ENCODE data around the gene ADAM21.
"Not testable (repeated sequence)": the region's sequence is repeated elsewhere in the genome, so short reads cannot be mapped to it uniquely, and the experiment has no call there.

ADAM21 gene

DNA sequence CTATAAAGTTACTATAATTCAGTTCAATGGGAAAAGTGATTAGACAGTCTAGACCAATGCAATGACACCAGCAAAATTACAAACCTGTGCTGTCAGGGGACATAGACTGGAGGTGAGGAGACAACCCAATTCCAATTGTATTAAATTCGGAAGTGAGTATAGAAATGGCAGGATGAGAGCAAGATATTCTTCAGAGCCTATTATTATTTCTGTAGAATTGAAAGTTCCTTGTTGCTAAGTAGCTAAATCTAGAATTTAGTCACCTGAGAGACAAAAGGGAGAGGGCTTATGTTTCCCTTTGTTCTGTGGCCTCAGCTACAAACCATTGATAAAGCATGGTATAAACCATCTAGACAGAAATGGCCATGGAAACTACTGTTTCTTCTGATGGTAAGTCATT is at the start of gene ADAM21:
ADAM21 (plus strand) TSS at position 301 of the 400 bp plus-strand sequence. CDS start 5,326 bp downstream, outside the sequence.
- no peak for DNase-seq (ENCODE audit: low read depth)

DNA sequence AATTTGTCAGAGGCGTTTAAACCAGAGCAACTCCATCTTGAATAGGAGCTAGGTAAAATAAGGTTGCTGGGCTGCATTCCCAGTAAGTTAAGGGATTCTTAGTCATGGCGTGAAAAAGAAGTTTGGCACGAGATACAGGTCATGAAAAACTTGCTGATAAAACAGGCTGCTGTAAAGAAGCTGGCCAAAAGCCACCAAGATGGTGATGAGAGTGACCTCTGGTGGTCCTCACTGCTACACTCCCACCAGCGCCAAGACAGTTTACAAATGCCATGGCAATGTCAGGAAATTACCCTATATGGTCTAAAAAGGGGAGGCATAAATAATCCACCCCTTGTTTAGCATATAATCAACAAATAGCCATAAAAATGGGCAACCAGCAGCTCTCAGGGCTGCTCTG is 48.6 kb upstream of the ADAM21 start:
- not testable (repeated sequence) for DNase-seq (ENCODE audit: low read depth)

DNA sequence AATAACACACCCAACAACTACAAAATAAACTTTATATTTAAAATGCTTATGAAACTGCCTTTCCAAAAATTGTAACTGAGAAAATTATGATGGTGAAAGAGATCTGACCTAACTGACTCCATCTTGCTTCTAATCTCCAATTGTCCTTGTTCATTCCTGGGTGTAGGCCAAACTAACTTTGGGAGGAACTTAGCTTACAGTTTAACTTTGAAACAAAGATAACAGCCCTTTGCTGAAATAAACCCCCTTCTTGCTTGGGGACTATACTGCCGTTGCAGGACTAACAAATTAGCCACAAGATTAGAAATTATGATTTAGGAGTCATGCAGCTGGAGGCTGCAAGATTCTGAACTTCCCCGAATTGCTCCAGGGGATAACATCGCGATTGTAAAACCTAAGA is 45.8 kb upstream of the ADAM21 start:
- DNase-seq (ENCODE audit: low read depth), result not testable (repeated sequence)

DNA sequence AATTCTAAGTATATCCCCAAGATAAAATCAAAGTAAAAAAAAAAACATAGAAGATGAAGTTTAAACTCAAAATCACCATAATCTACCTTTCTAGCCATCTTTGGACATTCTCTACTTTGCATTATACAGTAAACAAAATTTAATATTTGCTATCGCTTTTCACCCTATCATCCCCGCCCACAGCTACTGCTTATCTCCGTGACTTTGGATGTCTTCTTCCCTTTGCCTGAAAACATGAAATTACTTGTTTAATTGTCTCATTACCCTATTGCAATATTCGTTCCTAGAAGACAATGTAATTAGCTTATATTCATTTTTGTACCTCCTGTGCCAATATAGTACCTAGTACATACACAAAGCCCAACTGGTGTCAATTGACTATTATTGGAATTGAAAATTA is 44.4 kb upstream of the ADAM21 start:
- DNase-seq (ENCODE audit: low read depth), result no peak

DNA sequence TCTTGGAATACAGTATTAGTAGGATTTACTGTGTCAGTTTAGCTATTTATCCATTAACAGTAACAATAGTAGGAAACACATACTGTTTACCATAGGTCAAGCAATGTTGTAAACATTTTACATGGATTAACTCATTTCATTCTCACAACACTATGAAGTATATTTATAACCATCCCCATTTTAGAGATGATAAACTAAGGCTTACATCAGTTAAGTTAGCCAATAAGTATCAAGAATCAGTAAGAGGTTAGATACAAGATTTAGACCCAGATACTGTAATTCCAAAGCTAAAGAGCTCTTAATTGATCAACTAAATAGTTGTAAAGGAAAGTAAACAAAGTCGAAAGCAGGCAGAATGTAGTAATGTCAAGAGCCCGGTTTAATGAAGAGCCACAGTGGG is 36.2 kb upstream of the ADAM21 start:
- DNase-seq (ENCODE audit: low read depth), result no peak

DNA sequence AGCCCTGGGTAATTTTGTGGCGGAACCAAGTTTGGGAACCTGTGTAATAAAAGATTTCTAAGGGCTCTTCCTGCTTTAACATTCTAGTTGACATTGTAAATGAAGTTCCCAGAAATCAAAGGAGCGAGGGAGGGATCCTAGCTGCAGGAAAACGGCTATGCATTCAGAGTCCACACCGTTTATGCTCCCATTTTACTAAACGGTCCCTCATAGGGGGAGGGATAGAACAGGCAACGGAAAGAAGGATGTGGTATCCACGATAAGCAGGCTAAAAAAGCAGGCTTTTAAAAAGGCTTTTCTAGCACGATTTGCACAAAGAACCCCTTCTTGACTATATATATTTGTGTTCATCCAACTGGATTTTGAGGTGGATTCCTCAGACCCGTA is 35.6 kb upstream of the ADAM21 start:
- DNase-seq (ENCODE audit: low read depth), result no peak

DNA sequence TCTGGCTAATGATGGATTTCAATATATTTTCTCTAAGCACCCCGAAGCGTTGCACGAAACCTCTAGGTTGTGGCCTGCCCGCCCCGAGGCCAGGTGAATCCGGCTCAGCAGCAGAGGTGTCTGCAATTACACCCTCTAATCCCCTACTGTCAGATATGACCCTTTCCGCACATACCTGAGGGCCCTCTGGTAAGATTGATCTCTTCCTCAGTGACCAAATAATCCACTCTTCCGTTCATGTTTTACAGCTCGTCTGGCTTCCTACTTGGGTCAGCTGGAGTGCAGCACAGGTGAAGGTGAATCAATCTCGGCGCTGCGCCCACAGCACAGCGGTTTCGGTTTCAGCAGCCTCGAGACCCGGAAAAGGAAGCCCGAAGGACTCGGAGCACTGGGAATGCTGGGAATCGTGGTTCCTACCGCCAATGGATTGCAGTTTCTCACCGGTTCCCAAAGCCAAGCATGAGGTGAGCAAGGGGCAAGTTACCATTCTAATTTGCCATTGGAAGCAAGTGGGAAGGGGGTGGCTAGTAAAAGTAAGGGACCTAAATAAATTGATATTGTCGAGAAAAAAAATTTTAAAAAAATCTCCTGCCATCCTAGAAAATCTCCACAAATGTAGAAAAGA is 35.1 kb upstream of the ADAM21 start, which contains the start of gene SYNJ2BP:
SYNJ2BP (minus strand) TSS at position 366 of the 625 bp plus-strand sequence; CDS start at position 239, 127 bp downstream.
- DNase-seq (ENCODE audit: low read depth), result peak; percentile 56

DNA sequence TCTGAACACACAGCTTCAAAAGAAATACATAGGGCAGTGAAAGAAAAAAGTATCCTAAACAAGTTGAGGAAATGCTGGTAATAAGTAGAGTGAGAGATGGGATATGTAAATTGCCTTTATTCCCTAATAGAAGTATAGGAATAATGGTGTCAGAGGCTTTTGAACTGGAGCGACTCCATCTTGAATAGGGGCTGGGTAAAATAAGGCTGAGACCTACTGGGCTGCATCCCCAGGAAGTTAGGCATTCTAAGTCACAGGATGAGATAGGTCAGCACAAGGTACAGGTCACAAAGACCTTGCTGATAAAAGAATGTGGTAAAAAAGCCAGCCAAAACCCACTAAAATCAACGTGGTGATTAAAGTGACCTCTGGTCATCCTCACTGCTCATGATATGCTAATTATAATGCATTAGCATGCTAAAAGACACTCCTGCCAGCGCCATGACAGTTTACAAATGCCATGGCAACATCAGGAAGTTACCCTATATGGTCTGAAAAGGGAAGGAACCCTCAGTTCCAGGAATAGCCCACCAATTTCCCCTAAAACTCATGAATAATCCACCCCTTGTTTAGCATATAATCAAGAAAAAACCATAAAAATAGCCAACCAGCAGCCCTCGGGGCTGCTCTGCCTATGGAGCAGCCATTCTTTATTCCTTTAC is 32.6 kb upstream of the ADAM21 start:
- DNase-seq (ENCODE audit: low read depth), result not testable (repeated sequence)

DNA sequence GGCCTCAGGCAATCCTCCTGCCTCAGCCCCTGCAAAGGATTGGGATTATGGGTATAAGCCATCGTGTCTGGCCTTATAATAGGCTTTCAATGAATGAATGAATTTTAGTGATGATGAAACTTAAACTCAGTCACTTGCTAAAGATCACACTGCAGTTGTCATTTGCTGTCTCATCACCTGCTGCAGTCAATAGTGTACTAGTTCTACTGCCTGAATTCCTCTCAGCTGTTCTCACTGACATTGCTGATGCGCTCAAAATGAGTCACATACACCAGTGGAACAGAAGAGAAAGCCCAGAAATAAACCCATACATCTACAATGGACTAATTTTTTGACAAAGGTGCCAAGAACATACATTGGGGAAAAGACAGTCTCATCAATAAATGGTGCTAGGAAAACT is 29.4 kb upstream of the ADAM21 start:
- no peak for DNase-seq (ENCODE audit: low read depth)

DNA sequence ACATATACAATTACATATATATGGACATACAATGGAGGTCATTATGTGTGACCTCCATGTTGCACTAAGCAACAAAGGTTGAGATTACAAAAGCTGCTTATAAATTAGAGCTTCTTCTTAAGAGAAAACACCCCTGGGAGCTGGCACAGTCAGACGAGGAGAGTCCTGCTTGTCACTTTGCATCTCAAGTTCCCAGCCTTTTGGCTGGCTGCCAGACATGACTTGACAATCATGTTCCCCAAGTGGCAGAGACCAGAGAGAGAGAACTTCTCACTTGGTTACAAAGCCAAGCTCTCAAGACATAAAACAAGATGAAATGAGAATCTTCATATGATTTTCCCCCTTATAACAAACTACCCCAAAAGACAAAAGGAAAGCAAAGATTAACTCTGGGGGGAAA is 26.6 kb upstream of the ADAM21 start:
- no peak for DNase-seq (ENCODE audit: low read depth)

DNA sequence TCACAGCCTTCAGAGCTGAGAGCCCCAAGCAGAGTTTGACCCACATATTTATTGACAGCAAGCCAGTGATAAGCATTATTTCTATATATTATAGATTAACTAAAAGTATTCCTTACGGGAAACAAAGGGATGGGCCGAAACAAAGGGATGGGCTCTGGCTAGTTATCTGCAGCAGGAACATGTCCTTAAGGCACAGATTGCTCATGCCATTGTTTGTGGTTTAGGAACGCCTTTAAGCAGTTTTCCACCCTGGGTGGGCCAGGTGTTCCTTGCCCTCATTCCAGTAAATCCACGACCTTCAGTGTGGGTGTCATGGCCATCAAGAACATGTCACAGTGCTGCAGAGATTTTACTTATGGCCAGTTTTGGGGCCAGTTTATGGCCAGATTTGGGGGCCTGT is 25.4 kb upstream of the ADAM21 start:
- not testable (repeated sequence) for DNase-seq (ENCODE audit: low read depth)

DNA sequence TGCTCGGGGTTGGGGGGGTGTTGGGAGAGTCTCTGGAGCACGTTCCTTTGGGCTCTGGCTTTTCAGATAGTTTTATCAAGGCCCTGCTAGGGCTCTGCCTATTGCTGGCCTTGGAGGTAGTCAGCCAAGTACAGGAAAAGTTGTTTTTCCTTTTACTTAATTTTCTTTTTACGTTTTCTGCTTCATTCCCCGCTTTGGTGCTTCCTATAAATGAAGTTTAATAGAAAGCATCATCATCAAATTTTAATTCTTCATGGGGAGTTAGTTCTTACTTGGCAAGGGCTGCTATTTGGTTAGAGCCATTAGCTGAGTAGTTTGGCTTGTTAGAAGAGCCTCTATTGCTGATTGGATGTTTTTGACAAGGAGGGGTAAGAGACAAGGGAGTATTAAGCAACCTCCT is 15.1 kb upstream of the ADAM21 start:
- DNase-seq (ENCODE audit: low read depth), result no peak

DNA sequence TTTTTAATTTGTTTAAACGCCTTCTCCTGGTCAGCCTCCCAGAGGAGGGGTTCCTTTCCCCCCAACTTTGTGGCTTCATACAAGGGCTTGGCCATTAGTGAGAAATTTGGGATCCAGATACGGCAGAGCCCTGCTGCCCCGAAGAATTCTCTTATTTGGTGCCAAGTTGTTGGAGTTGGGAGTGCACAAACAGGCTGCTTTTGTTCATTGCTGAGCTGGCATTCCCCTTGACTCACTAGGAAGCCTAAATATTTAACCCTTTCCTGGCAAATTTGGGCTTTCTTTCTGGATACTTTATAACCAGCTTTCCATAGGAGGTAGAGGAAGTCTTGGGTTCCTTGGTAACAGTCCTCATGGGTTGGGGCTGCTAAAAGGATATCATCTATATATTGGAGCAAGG is 10.3 kb upstream of the ADAM21 start:
- no peak for DNase-seq (ENCODE audit: low read depth)

DNA sequence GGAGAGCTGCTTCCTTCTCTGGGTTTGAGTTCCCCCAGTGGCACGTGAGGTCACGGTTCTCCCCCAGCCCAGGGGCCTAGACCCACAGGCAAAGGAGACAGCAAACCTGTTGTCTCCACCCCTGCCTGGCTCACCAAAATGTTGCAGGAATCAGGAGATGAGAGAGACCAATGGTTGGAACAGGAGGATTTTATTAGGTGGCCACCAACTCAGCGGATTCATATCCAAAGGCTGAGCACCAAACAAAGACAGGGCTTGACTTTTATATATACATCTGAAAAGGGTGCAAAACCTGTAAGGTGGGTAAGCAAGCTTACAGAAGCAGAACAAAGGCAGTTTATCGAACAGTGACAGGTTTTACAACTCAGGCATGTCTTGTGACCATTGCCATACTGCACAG is 9.2 kb upstream of the ADAM21 start:
- DNase-seq (ENCODE audit: low read depth), result no peak

DNA sequence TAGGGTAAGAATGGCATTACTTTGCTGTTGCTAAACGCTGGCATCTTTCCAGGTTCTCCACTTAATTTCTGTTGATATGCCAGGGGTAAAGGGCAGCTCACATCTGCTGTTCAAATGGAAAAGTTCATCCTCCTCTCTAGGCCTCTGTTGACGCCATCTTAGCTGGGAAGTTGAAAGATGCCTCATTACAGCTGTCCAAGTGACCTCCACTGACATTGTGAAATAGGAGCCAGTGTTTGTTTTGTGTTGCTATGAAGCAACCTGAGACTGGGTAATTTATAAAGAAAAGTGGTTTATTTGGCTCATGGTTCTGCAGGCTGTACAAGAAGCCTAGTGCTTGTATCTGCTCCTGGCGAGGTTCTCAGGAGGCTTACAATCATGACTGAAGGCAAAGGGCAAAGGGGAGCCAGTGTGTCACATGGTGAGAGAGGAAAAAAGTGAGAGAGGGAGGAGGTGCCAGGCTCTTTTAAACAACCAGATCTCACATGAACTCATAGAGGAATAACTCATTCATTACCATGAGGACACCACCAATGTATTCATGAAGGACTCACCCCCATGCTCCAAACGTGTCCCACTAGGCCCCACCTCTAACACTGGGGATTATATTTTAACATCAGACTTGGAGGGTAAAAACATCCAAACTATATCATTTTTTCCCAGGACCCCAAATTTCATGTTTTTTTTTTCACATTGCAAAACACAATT is 3.2 kb upstream of the ADAM21 start:
- no peak for DNase-seq (ENCODE audit: low read depth)

DNA sequence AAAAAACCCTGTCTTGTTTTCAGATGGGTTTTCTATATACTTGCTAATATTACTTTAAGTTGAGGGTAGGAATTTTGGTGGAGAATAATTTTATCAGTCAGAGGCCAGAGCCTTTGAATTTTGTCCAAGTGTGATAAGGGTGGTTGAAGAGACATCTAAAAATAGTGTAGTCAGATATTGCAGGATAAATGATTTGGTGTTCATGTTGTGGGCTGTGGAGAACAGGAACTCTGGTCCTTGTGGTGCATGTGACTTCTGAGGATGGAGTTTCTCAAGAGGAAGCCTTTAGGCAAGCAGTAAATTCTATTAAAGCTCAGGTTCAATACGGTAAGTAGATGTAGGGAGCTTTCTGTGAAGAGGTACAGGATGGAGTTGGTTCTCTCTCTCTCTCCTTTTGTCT is 2.8 kb downstream of the ADAM21 start:
- DNase-seq (ENCODE audit: low read depth), result no peak

DNA sequence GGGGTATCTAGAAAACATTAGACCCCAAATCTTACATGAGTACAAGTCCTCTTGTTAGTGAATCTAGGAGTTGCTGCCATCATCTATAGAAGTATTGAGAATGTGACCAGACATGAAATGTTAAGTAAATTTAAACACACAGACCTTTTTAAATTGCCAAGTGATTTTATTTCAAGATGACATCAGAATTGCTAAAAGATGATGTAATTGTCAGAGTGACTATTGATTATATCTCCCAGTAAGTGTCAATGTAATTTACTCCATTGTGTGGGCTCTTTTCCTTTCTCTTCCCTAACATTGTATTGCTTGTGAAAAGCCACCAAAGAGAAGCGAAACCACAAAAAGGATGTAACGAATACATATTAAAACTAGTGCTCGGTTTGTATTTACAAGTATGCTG is 16.8 kb downstream of the ADAM21 start:
- DNase-seq (ENCODE audit: low read depth), result no peak

DNA sequence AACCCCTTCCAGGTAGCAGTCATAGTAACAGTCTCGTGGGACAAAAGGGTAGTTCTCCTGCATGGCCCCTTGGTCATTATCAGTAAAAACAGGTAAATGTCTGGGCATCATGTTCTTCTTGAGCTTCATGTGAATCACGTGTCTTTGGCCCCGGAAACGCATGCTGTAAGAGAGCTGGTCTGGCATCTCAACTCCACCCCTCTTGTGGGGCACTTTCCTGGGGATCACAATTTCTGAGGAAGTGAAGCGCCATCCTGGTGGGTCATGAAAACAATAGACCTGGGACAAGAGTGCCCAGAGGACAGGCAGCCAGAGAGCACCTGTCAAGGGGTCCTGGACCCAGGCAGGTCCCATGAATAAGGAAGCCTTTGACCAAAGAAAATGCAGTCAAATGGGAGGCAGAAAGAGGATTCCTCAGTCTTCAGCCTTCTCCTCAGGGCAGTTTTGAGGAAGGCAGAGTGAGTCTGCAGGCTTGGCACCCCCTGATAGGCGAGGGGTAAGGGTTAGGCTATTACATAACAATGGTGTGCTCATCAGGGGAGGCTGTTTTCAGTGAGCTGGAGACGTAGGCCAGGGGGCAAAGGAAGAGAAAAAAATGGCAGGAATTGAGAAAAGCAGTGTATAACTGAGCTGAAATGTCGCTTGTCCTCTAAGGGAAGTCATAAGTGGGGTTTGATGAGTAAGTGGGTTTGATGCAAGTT is 19.0 kb downstream of the ADAM21 start:
- DNase-seq (ENCODE audit: low read depth), result not testable (repeated sequence)

DNA sequence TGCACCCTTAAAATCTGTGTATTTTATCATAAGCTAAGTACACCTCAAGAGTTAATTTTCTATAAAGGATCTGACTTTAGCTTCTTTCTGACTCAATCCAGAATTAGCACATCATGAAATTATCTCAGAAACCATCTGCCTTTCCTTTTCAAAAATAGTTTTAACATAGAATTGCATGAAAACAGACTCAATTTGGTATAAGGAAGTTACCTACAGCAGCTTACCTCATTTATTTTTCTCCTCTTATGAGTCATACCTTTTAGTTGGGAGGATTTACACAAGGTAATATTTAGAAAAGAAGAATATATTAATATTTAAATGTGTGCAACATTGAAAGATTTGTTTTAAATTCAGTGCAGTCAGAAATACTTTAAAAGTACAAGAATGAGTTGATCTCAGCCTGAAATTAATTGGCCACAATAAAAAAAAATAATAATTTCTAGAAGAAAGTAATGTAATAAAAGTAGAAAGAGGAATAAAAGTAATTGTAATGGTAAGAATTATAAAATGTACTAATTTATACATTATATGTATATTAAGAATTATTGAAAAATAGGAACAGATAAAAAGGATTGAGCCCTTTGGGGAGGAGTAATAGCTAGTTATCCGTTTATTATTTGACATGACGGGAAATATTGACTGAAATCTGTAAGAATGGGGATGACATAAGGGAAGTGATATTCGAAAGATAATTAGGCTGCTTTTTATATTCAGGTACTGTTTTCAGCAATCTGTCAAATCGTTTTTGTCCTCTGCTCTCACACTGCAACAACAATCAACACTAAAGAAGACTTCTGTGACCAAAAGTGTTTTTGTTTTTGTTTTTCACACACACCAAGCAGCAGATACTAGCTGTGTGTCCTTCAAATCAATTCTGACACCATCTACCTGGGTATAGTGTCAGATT is 20.5 kb downstream of the ADAM21 start:
- DNase-seq (ENCODE audit: low read depth), result no peak

DNA sequence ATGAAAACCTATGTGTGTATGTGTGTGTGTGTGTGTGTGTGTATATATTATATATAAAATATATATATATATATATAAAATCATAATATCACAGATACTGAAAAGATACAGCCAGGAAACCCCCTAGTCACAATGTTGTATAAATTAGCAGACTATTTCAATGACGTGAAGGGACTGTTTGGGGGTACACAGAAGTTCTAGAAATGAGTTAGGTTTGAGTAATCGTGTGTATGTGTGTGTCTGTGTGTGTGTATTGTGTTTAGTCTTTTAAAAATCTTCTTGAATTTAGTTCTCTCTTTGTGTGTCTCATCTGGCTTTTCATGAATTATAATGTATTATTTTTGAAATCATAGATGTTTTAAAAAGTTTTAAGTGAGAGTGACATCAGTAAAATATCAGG is 21.9 kb downstream of the ADAM21 start:
- DNase-seq (ENCODE audit: low read depth), result no peak

DNA sequence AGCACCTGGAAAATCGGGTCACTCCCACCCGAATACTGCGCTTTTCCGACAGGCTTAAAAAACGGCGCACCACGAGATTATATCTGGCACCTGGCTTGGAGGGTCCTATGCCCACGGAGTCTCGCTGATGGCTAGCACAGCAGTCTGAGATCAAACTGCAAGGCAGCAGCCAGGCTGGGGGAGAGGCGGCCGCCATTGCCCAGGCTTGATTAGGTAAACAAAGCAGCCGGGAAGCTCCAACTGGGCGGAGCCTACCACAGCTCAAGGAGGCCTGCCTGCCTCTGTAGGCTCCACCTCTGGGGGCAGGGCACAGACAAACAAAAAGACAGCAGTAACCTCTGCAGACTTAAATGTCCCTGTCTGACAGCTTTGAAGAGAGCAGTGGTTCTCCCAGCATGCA is 23.5 kb downstream of the ADAM21 start:
- not testable (repeated sequence) for DNase-seq (ENCODE audit: low read depth)
